Activated effector memory CD4-positive, alpha-beta T cell treated with Interleukin-2 at 50 U/mL for 16 hours (primary cell): ENCODE results near the gene AKT1S1.

Experiments
- DNase-seq: peaks from one replicate; pipeline ENCODE4 v3.0.0-alpha.2; 2020

AKT1S1 gene

GRCh38 chr19:49907745-49908446, 30.7 kb upstream of the AKT1S1 start:
- DNase-seq, result no peak

GRCh38 chr19:49906879-49907564, 29.9 kb upstream of the AKT1S1 start:
- DNase-seq, result no peak

- no peak for DNase-seq
Measured at GRCh38 chr19:49904136-49904535, 27.0 kb upstream of the AKT1S1 start.

- peak; percentile 51 for DNase-seq
Measured at GRCh38 chr19:49896863-49897621, 19.9 kb upstream of the AKT1S1 start, which contains the start of gene IL4I1. Gene IL4I1, minus strand, starts transcription at chr19:49896887. Its CDS starts 727 bp downstream, at chr19:49896160.

- no peak for DNase-seq
Measured at GRCh38 chr19:49895566-49896297, 18.6 kb upstream of the AKT1S1 start.

GRCh38 chr19:49894879-49895565, 17.9 kb upstream of the AKT1S1 start:
- no peak for DNase-seq

GRCh38 chr19:49894011-49894664, 17.0 kb upstream of the AKT1S1 start:
- DNase-seq, result no peak

GRCh38 chr19:49892716-49893115, 15.6 kb upstream of the AKT1S1 start:
- no peak for DNase-seq

GRCh38 chr19:49891393-49891792, 14.2 kb upstream of the AKT1S1 start:
- DNase-seq, result no peak

GRCh38 chr19:49890349-49891311, 13.5 kb upstream of the AKT1S1 start:
- peak; percentile 64 for DNase-seq

GRCh38 chr19:49889687-49890348, 12.7 kb upstream of the AKT1S1 start:
- DNase-seq, result peak; percentile 65

GRCh38 chr19:49889038-49889686, 12.0 kb upstream of the AKT1S1 start:
- no peak for DNase-seq

- DNase-seq, result no peak
Measured at GRCh38 chr19:49888510-49888824, 11.3 kb upstream of the AKT1S1 start.

GRCh38 chr19:49887665-49888509, 10.7 kb upstream of the AKT1S1 start:
- DNase-seq, result no peak

- DNase-seq, result no peak
Measured at GRCh38 chr19:49887037-49887664, 10.0 kb upstream of the AKT1S1 start.

GRCh38 chr19:49884760-49885159, 7.6 kb upstream of the AKT1S1 start:
- no peak for DNase-seq

- DNase-seq, result no peak
Measured at GRCh38 chr19:49884109-49884508, 7.0 kb upstream of the AKT1S1 start.

- DNase-seq, result no peak
Measured at GRCh38 chr19:49883094-49883493, 5.9 kb upstream of the AKT1S1 start.
